Lower leg skin (tissue), 3 donors: Measurements from ENCODE around the gene WDR27.

Source experiments
- POLR2A ChIP-seq, 2 donors: fragments of 450-650 bp; IDR thresholded peaks; one replicate each; pipeline ENCODE4 v1.6.1; 2016 to 2017; ENCODE audit warnings: antibody characterized with exemption in 2 of 2, mild to moderate bottlenecking in 1 of 2, moderate library complexity in 1 of 2
- TF ChIP-seq, protein P1 (sequence below), 3 donors: fragments of 450-650 bp; IDR thresholded peaks; one replicate each; pipeline ENCODE4 v1.5.1; 2016; ENCODE audit warnings: antibody characterized with exemption in 3 of 3, mild to moderate bottlenecking in 3 of 3, moderate library complexity in 2 of 3

DNA sequence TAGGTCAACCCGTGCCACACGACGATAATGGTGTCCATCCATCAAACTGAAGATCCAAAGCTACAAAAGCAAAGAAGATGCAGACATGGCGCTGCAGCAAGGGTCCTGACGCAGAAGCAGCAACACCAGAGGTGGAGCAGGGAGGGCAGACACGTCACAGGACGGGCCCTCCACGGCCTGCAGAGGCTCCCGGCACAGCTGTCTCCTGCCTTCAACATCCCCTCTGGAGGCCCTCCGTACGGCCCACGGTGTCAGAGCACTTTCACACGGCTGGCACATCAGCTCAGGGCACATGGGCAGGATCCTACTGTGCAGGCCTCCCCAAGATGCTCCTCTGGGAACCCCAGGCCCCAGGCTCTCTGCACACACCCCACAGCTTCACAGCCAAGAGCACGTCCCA, 37.6 kb downstream of the WDR27 start:
- no peak for TF ChIP-seq POLR2A (IDR thresholded peaks at IDR 0.05)
- TF ChIP-seq, protein P1, sequence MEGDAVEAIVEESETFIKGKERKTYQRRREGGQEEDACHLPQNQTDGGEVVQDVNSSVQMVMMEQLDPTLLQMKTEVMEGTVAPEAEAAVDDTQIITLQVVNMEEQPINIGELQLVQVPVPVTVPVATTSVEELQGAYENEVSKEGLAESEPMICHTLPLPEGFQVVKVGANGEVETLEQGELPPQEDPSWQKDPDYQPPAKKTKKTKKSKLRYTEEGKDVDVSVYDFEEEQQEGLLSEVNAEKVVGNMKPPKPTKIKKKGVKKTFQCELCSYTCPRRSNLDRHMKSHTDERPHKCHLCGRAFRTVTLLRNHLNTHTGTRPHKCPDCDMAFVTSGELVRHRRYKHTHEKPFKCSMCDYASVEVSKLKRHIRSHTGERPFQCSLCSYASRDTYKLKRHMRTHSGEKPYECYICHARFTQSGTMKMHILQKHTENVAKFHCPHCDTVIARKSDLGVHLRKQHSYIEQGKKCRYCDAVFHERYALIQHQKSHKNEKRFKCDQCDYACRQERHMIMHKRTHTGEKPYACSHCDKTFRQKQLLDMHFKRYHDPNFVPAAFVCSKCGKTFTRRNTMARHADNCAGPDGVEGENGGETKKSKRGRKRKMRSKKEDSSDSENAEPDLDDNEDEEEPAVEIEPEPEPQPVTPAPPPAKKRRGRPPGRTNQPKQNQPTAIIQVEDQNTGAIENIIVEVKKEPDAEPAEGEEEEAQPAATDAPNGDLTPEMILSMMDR (IDR thresholded peaks at IDR 0.05): no peak
